SKM-1 treated with dmso at 0.1 percent for 144 hours (cell line): Measurements from ENCODE around the gene PDGFC.

Source experiments
- DNase-seq: peaks from one replicate; lab custom pipeline; 2025; ENCODE audit not compliant: unreplicated experiment; lab: John Stamatoyannopoulos, UW

PDGFC gene

DNA sequence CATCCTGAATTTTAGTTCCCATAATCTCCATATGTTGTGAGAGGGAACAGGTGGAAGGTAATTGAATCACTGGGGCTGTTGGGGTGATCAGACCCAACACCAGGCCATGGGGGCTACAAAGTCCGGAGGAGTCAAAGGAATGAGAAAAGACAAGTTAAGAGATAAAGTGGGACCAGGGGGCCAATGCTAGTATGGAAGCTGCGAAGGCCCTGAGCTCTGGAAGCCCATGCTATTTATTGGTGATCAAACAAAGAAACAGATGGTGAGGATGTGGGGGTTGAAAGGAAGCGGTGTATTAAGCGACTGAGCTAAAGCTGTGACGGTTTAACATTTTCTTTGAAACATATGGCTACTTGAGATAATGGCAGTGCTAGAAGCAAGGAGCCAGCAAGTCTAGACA lies 132.8 kb downstream of the PDGFC start:
- DNase-seq: no peak

DNA sequence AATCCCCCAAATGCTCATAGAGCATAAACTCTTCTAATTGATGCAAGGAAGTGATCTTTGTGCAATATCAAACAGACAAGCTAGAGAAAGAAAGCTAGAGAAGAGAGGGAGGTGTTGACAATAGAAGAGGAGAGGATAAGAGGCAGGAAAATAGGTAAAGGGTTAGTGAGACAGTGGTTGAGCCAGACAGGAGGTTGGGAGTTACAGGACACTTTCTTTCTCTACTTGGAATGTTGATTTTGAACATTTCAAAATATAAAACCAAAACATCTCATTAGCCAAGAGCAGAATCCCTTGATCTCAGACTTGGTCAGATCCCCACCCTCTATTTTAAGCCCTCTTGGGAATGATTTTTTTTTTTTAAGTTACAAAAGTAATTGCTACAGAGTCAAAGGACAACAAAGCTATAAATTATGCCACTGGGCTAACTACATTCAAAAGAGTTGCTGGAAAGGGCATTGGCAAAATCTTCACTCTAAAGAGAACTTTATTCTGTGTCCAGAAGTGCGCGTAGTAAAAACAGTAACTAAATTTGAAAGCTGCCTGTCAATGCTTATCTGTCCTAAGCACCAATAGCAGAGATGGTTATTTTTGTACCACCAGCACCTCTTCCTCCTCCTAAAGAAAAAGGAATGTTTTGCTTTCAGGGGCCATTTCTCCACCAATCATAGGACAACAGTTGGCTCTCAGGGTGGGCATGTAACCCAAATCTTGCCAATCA lies 133.8 kb downstream of the PDGFC start:
- DNase-seq: no peak

DNA sequence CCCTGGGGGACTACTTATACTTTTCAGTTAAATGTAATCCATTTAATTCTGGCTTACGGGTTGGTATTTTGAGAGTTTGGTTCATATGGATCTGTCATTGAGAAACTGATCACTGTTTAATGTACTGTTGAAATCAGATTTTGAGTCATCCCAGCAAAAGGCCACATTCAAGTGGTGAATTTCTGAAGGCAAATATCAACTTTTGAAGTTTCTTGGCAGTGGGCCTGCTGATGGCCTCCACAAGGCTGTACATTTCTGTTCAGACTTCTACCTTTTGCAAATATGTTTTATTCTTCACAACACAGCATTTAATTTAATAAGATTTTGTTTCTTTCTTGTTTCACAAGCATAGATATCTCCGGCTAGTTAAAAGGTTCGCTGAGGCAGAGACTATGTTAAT lies 138.7 kb downstream of the PDGFC start:
- no peak for DNase-seq

DNA sequence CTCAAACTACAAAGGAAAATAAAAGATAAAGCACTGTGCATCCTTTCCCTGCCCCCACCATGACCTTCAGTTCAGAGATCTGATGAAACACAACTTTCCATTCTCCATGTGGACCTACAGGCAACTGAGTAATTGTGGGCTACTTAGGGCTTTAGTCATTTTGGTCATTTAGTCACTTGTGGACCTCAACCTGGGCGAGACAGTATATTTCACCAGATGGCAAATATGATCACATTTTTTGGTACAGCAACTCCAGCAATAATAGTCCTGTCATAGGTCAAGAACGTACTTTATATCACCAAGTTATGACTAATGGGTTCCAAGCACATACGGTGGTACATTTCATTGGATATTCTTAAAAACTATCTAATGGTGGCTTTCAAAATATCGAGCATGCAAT lies 141.2 kb downstream of the PDGFC start:
- no peak for DNase-seq

DNA sequence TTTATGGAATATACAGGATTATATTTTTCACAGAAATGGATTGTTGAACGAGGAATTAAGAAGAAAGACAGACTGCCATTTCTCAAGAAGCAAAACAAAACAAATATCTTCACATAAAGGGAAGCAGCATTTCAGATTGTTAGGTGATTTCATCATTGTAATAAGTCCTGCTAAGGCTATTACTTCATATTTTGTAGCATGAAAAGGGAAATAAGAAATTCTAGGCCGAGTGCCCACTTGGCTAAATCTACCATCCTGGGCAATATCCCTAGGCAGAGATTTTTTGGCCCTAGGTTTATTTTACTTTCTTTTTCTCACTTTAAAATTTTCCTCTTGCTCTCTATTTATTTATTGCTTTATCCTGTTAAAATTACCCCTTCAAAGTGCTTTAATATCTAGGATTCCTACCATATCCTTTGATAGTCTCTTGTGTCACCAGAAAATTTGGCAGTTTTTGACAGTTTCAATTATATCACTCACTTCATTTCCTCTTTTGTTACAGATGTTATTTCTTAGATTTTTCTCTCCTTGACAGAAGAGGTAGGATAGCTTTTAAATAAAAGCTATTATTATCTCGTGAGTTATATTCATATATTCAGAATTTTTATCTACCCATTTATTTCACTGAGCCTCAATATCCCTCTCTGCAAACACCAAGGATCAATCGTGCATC lies 142.3 kb downstream of the PDGFC start:
- peak; percentile 41 for DNase-seq

DNA sequence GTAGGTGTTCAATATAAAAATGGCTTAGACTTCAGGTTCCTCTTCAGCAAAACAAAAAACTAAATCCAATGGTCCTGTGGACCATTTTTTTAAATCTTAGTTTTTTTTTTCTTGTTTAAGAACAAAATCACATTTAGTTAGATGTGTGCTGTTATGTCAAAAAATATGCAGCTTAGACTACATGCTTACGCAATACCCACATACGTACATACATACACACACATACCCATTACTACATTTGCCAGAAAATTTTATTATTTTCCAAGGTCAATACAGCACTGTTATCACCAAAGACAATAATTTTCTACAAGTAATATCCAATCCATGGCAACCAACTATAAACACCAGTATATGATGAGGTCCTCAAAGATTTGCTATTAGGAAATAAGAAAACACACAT lies 144.1 kb downstream of the PDGFC start:
- DNase-seq: no peak

DNA sequence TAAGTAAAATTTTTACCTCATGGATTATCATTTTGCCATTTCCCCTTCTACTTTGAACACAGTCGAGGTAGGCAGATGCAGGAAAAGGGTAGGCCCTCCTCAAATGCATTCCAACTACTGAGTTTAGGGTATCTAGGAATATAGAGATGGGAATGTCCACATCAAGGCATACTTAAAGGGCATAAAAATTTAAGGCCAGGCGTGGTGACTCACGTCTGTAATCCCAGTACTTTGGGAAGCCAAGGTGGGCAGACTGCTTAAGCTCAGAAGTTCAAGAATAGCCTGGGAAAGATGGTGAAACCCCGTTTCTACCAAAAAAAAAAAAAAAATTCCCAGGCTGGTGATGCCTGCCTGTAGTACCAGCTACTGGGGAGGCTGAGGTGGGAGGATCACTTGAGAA lies 146.5 kb downstream of the PDGFC start:
- no peak for DNase-seq

DNA sequence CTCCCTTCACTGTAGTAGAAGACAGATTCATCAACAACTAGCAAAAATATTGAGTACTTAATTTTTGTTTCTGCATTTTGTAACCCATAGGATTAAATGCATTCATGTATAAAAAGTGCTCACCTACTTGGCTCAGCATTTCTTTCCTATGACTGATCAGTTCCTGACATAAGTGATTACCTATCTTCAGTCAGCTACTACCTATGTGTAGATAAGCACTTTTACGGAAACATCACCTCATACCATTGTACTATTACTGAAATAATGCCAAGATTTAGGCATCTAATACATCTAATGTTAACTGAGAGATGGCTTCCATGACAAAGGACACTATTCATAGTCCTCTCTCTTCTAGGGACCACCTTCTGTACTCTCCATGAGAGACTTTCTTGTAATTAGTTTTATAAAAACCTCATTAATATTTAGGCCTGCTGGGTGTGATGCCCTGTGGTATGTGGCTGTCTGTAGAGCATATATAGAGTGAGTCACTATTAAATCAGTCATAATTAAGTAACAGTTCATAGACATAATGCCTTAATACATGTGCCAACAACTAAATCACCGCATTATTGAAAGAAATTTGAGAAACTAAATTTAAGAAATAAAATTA lies 147.0 kb downstream of the PDGFC start:
- no peak for DNase-seq

DNA sequence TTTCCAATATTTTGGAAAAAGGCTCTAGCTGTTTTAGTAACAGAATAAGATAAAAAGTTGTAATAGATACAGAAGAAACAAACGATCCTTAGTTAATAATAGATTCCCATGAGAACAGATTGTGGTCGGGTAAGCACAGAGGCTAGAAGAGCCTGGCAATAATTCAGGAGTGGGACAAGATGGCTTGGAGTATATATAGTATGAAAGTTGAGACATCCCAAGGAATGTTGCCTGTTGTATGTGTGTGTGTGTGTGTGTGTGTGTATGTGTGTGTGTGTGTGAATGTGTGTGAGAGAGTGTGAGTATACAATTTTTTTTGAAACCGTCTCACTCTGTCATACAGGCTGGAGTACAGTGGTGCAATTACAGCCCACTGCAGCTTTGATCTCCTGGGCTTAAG lies 150.7 kb downstream of the PDGFC start:
- no peak for DNase-seq

DNA sequence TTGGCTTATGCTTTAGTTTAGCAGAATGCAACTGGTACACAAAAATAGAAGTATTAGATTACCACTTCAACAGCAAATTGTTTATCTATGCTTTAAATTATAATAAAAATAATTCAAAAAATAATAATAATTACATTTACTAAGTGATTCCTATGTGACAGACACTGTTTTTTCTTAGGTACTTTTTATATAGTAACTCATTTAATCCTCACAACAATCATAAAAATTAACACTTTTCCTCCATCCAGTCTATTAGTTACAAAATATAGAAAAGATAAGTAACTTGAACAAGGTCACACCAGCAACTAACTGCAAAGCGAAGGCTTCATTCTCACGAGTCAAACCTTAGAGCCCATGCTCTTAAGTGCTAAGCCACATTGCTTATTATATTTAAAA lies 155.2 kb downstream of the PDGFC start:
- DNase-seq: no peak

DNA sequence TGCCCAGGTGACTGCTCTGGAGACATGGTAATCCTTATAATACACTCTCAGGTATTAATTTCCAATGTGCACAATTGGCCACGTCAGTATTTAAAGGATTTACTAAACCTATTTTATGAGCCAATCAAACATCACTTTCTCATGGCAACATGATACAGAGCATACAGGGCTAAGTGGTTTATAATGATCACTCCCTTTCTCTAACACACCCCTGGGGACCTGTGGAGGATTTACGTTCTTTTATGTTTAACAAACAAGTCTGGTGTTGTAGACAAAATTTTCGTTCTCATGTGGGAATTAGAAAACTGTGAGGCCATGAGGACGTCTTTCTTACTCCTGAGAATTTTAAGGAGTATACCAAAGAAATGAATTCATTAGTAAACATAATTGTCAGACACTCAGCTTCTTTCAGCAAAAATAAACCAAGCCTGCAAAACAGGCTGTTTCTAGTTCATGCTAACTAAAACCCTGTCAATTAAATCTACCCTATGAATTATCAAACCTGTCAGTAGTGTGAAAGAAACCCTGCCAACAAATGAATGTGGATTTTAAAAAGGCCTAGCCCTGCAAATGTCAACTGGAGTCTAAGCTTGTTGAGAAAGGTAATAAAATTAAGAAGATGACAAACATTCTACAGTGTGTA lies 155.8 kb downstream of the PDGFC start:
- no peak for DNase-seq

DNA sequence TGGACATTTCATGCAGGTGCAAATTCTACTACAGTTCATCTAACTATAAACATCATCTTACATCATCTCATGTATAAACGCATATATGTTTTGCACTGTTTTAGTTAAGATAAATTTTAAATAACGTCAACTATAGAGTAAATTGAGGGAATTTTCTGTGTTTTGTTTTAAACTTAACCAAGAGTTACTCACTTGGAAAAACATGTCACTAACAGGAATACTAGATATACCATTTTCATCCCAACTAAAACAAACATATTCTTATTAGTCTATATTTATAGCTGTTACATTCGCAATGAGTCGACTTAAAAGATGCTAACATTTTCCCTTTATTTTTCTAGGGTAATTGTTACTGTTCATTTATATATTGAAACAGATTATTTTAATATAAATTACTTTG lies 159.6 kb downstream of the PDGFC start:
- DNase-seq: no peak

DNA sequence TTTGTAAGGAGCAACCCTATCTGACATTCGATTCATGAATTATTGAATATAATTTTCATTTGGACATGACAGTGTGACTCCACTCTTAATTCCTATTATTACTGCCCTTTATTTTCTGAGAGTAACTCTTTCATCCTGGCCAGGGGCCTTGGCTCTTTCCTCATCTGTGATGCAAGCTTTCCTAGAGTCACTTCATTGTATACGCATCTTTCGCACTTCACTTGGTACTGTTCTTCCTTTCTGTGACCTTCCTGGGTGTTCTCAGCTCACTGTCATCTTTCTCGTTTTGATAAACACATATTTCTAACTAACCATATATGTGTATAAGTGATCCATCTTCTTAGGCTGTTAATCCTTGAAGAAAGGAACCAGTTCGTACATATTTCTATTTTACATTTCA lies 160.3 kb downstream of the PDGFC start:
- DNase-seq: no peak

DNA sequence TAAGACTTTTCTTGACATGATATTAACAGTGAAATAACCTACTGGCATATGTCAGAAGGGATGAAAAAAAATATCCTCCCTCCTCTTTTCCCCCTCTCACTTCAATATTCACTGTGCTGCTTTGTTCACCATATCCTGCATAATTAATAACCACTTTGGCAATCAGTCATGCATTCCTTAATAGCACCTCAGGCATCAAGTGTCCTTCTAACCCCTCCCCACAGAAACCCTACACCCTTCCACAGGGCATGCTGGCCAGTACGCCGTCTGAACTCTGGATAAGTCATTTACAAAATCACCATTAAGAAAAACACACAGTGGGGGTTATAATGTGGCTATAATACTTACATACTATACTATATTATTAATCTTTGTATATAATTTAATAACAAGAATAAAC lies 165.9 kb downstream of the PDGFC start:
- DNase-seq: no peak

DNA sequence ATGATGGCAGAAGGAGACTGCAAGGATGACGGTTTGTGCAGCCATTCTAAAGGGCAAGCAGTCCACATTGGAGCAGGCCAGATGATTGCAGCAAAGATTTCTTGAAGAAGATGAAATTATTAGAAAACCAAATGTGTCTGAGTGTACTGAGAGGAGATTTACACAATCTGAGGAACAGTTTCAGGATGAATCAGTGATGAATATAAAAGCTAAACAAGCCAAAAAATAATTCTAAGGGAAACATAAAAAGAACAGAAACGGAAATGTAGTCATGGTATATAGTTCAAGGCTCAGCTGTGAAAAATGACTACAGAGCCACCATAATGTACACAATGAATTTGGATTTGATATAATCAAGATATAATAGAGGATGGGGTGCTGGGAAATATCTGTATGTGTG lies 168.5 kb downstream of the PDGFC start:
- no peak for DNase-seq

DNA sequence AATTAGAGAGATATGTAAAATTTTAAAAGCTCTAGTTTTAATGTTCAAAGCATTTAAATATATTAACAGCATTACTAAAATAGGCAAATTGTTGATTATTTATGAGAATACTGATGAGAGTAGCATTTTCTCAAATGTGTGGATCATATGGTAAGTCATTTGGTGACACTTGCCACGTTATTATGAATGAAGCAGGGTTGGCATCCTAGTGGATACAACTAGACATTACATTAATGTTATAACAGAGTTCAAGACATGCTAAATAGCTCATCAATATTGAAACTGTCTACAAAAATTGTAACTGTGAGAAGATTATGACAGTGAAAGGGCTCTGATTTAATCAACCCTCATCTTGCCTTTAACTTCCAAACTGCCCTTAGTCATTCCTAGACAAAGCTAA lies 171.1 kb downstream of the PDGFC start:
- no peak for DNase-seq

DNA sequence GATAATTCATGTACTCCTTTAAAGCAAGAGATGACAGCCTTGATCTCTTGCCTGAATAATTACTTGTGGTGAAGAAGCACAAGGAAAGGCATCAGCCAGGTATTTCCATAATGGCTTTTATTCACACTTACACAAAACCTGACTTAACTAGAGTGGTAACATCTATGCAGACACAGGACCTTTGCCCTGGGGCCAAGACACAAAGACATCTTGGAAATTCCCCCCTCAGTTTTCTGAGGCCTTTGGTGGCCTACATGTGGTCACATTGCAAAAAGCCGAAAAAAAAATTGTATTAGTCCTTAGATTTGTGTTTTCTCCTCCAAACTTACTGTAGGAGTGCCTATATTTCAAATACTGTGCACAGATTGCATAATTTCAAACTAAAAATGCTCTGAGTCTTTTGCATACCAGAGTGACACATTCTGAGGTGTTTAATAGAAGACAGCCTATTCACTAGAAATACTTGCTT lies 172.4 kb downstream of the PDGFC start:
- no peak for DNase-seq

DNA sequence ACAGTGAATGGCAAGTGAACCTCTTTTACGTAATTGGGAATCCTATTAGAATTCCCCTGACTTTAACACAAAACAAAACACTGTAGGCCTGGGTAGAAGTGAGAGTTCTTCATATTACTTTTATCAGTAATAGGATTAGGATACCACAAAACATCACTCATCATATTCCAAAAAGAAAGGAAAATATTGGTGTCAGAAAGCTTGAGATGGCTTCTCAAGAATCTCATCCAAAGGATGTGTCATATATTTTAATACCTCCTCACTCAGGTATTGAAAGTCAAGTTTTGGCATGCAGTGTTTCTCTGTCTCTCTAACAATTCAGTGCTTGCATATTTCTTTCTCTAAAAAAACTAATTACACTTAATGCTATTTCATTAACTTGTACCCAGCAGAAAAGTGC lies 173.2 kb downstream of the PDGFC start:
- DNase-seq: no peak

DNA sequence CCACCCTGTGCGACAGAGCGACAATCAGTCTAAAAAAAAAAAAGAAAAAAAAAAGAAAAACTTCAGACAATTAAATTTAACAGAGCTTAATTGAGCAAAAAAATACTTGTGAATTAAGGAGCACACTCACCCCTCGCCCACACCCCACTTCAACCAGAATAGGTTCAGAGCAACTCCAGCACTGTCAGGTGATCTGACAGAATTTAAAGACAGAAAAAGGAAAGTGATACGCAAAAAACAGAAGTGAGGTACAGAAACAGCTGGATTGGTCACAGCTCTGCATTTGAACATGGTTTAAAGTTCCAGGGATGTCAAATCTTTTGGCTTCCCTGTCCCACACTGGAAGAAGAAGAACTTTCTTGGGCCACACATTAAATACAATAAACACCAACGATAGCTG lies 174.4 kb downstream of the PDGFC start:
- DNase-seq: no peak

DNA sequence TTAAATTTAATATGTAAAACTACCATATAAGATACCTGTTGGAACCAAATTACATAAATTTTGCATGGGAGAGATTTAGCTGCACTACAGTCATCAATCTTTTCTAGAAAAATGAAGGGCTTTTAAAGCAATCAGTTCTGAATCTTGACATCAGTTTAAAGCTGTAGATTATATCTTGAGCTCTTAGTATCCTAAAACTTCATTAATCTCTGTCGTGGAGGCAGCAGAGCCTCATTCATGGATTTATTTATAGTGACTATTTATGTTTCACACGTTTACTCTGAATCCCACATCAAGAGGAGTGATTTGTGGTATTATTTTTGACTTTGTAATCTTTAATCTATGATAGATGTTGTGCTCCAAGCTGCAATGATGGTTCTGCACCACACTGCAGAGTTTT lies 175.9 kb downstream of the PDGFC start:
- DNase-seq: no peak

DNA sequence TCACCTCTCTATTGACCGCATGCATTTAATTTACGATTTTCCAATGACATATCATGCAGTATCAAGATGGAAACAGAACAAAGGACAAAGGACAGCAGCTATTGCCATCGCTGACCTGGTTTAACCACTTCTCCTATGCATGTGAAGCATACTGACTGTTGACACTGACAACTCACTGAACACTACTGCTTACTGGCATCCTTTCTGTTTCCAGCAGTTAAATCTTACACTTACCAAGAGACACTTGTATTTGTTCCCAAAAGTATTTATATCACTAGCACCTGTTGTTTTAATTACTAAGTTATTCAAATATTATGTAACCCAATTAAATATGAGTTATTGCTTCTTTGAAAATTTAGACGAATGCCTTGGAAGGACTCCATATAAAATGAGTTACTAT lies 176.7 kb downstream of the PDGFC start:
- no peak for DNase-seq

DNA sequence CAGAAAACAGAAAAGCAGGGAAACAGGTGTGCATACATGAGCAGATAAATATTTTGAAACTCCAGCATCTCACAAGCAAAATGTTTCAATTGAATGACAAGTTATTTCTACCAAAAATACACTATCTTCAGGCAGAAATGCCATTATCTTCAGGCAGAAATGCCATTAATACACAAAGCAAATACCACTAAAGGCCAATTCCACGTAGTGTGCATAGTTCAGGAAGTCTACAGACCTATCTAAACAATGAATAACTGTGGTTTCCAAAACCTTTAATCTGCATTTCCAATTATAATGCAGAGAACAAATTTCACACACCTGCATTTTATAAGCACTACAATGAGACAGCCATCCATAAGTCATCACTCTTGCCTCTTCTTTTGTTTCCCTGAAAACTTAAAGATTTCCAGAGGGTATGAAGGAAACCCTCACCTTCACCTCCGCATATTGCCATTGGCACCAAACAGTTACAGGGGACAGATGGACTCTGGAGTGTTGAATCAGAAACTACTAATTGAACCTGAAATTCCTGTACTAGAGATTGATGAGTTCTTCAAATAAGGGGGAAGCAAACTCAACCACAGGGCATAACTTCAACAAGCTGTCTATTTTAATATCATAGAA lies 179.0 kb downstream of the PDGFC start:
- no peak for DNase-seq
